Spleen (tissue), 7 donors: ENCODE results near the gene SUN2.

Experiments used
- POLR2A ChIP-seq, 3 donors: fragments of 450-650 bp; IDR thresholded peaks; one replicate each; pipeline ENCODE4 v1.5.1; 2017; ENCODE audit warnings: antibody characterized with exemption in 3 of 3, mild to moderate bottlenecking in 1 of 3
- POLR2AphosphoS5 ChIP-seq, 3 donors: sonication (generic); formaldehyde crosslinking; IDR thresholded peaks; one replicate each; pipeline ENCODE4 v1.5.1; 2017; ENCODE audit warnings: antibody characterized with exemption in 3 of 3
- TF ChIP-seq, protein P1 (sequence below), 11 experiments: fragments of 200-600 bp in 7 of 11; fragments of 450-650 bp in 4 of 11; sonication (generic) in 4 of 11; IDR thresholded peaks in 8 of 11; conservative IDR thresholded peaks in 3 of 11; 1 replicate in 7 of 11; 2 replicates in 4 of 11; pipeline versions ENCODE4 v1.4.0 to v1.8.0; 2016 to 2021; ENCODE audit warnings: antibody characterized with exemption in 11 of 11, inconsistent platforms in 4 of 11, mild to moderate bottlenecking in 1 of 11
- donor health status: DM: no; HTN: no; CAD: no; lungs with moderate emphysema.
- donor health status: DM: no; HTN: no; CAD: no.
- donor health status: DM: no; HTN: no; CAD: no.

DNA sequence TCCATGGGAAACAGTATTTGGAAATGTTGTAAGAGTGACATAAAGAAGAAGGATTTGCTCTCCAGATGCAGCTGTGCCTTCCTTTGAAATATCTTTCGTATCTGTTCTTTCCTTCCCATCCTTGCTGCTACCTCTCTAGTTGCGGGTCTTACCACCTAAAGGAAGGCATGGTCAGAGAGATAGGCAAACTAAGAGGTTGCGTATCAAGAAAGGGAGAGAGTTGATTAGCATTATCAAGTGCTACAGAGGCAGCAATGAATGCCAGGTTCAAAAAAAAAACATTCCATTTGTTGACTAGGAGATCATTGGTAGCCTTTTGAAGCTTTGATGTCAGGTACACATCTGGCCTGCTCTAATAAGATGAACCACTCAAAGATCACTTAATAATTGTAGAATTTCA is 45.4 kb downstream of the SUN2 start:
- TF ChIP-seq, protein P1, sequence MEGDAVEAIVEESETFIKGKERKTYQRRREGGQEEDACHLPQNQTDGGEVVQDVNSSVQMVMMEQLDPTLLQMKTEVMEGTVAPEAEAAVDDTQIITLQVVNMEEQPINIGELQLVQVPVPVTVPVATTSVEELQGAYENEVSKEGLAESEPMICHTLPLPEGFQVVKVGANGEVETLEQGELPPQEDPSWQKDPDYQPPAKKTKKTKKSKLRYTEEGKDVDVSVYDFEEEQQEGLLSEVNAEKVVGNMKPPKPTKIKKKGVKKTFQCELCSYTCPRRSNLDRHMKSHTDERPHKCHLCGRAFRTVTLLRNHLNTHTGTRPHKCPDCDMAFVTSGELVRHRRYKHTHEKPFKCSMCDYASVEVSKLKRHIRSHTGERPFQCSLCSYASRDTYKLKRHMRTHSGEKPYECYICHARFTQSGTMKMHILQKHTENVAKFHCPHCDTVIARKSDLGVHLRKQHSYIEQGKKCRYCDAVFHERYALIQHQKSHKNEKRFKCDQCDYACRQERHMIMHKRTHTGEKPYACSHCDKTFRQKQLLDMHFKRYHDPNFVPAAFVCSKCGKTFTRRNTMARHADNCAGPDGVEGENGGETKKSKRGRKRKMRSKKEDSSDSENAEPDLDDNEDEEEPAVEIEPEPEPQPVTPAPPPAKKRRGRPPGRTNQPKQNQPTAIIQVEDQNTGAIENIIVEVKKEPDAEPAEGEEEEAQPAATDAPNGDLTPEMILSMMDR (IDR thresholded peaks at IDR 0.05 in 8 of 11, conservative IDR thresholded peaks at IDR 0.05 in 3 of 11) = no peak
- TF ChIP-seq POLR2AphosphoS5 (IDR thresholded peaks at IDR 0.05) (no peak), POLR2A (IDR thresholded peaks at IDR 0.05) (no peak)
